NCI-H460 (cell line): ENCODE data around the gene OTUD6A. TPM values are rescaled to one million over a fixed set of nuclear protein-coding genes. Genes with fewer than 3 reads are reported as not detected.

ENCODE experiments used
- DNase-seq: peaks from one replicate; pipeline ENCODE4 v3.0.0-alpha.2; 2016; ENCODE audit warnings: low read depth; ENCODE audit errors: extremely low read depth
- polyA plus RNA-seq: library from polyadenylated mRNA; depleted of rRNA; stranded (reverse); fragments of >200 nt; gene quantifications from 2 replicates; pipeline ENCODE4 v1.2.3, GENCODE V29; 2014; cell fraction: nucleus; rRNA removed
- total RNA-seq: library from RNA; depleted of rRNA; stranded (reverse); fragments of >200 nt; shearing (Covaris generic); gene quantifications from 2 replicates; pipeline ENCODE4 v1.2.3, GENCODE V29; 2014; rRNA removed

OTUD6A gene, protein sequence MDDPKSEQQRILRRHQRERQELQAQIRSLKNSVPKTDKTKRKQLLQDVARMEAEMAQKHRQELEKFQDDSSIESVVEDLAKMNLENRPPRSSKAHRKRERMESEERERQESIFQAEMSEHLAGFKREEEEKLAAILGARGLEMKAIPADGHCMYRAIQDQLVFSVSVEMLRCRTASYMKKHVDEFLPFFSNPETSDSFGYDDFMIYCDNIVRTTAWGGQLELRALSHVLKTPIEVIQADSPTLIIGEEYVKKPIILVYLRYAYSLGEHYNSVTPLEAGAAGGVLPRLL
- total RNA-seq: not detected in 2 replicates
- not detected in 2 replicates for polyA plus RNA-seq

DNA sequence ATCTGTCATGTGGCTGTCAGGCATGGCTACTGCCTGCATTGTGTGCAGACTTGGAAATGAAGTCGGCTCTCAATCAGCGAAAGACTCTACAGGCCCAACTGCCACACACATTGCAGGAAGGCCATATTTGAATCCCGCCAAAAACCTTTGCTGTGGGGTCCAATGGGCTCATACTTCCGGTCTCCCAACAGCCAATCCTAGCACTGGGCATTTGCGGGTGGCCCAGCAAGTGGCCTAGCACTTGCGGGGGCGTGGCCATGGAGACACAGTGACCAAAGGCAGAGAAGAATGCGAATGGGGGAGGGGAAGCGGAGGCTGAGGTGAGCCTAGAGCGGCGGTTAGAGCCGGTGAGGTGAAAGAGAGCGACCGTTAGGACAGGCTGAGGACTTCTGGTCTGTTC, at the start of gene OTUD6A:
Gene OTUD6A (plus strand): TSS at position 382 of the 400 bp plus-strand sequence. CDS start 68 bp downstream, outside the sequence.
- no peak for DNase-seq

DNA sequence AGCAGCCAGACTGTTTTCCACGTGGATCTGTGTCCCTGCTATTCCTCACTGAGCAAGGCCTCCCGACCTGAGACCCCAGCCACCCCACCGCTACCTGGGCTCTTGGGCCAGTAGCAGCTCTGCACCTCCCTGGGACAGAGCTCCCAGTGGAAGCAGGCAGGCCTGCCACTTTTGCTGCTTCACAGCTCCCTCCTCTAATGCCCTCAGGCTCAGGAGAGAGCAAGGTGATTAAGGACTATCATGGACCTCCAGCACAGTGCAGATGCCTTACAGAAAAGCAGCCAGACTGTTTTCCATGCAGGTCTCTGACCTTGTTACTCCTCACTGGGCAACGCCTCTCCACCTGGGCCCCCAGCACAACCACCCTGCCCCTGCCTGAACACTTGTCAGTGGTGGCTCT, 49.5 kb upstream of the OTUD6A start:
- no peak for DNase-seq

DNA sequence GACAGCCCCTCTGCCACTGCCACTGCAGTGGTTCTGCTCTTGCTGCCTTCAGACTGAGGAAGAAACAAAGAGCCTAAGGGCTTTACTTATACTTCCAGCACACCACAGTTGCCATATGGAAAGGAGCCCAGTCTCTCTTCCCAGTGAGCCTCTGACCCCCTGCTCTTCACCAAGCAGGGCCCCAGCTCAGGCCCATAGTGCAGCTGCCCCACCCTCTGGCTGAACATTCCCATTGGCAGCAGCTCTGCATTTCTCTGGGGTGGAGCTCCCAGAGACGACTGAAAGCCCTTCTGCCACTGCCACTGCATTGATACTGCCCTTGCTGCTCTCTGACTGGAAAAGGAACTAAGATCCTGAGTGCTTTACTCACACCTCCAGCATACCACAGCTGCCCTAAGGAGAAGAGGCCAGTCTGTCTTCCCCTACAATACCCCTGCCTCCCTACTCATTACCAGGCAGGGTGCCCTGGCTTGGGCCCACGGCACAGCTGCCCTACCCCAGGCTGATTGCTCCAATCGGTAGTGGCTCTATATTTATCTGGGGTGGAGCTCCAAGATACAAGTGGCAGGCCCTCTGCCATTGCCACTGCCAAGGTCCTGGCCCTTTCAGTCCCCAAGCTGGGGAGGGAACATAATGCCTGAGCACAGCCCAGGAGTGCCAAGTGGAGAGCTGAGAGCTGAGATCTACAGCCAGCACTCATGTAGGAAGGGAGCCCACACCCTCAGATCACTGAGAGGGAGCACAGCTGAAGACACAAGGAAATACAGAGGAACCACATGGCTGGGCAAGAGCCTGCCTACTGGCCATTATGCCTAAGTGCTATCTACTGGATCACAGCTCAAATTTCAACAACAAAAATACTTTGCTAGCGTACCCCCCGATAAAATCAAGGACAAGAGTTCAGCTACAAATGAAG, 48.5 kb upstream of the OTUD6A start:
- no peak for DNase-seq

DNA sequence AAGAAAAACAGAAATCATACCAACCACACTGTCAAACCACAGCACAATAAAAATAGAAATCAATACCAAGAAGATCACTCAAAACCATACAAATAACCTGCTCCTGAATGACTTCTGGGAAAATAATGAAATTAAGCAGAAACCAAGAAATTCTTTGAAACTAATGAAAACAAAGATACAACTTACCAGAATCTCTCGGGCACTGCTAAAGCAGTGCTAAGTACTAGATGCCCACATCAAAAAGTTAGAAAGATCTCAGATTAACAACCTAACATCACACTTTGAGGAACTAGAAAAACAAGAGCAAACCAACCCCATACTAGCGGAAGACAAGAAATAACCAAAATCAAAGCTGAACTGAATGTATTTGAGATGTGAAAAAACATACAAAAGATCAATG, 45.7 kb upstream of the OTUD6A start:
- DNase-seq: no peak

DNA sequence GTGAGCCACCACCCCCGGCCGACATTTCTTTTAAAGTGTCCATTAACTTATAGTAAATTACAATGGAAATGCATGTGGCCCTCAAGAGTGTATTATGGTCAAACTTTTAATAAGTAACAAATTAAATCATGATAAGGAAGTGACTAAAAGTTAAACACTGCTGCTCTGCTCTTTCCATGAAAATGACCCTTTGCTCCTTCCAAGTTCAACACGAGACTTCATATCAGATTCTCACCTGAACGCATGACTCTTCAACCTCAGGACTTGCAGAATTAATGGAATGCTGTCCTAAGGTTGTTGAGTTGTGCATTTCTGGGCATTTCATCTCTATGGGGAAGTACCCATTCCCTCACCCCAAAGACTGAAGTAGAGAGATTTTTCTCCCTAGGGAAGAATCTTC, 39.6 kb upstream of the OTUD6A start:
- DNase-seq: no peak

DNA sequence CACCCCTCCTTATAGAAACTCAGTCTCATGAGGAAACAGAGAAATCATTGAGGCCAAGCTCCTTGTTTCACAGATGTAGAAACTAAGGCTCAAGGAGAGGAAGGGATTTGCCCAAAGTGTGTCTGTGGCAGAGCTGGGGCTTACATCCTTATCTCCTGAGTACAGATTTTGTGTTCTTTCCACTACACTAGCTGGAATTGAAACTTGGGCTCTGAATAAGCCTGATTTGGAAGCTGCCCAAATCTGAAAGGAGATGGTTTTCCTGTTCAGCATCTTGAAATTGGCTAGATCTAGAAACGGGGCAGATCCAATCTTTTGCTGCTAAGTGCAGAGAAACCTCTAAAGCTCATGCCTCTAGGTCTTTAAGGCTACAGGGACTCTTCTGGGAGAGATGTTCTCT, 36.8 kb upstream of the OTUD6A start:
- no peak for DNase-seq

DNA sequence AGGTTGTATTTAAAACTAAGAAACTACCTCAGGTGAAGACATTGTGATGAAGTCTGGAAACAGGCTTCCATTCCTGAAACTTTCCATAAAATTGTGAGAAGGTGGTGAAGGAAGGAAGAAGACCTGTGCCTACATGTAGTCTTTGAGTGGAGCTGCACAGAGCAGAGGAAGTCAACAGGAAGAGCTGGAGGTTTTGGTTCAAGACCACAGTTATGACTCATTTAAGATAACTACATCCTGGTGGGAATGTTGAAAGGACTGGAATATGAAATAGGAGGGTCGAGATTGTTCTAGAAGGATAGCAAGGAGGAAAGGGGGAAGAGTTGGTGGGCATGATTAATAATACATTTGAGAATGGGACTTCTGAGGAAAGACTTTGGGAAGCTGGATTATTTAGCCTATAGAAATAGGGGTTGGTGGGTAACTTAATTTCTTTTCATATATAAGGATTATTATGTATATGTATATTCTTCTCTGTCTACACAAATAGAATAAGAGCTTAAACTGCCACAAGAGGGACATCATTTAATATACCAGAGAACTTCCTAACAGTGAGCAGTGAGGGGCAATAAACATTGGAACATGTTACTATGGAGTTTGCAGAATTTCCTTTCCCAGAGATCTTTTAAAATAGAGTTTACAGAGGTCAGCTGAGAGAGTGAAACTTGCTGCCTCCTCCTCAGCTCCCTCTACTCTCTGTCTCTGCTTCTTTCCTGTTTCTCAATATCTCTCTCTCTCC, 36.0 kb upstream of the OTUD6A start:
- DNase-seq: no peak

DNA sequence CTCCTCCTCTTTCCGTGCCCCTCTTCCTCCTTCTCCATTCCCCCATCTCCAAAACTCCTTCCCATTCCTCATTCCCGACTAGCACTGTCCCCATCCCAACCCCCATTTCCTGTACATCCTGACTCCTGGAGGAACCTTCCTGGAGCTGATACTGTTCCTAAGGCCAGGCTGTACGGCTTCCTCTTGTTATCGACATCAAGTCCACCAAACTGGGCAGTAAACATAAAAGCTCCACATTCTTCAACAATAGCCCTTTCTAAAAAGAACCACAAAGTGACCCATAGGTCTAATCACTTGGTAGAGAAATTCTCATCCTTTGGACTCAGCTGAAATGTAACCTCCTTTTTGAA, 35.4 kb upstream of the OTUD6A start:
- DNase-seq: no peak

DNA sequence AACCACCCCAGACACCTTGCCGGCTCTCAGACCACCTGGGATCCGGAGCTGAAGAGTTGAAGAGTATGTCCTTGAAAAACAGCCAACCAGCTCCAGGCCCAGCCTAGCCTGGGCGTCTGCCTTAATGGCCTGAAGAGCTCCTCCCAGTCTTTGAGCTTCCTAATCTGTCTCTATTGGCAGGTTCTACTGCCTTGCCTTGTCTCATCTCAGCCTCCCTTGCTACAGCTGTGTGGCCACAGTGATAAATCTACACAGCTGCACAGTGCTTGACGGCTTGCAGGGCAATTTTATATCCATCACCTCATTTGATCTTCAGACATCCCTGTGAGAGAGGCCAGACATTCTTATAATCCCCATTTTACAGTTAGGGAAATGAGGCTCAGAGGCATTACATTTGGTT, 32.4 kb upstream of the OTUD6A start:
- DNase-seq: no peak

DNA sequence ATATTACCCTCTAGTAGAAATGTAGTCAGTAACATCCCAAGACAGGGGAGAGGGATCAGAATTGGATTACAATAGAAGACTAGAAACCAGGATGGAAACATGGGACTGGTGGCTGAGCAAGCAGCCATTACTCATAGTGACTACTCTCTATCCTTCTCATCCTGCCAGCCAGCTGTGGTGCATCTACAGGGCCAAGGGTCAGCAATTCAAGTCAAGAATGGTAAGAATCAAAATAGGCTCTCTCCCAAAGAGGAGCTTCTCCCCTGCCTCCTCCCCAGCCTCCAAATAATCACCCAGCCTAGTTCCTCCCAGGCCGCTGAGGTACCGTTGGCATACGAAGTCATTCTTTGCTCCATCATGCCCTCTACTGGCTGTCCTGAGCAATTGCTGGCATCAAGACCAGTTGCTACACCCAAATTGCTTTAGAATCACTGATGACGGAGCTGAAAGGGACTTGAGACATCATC, 31.9 kb upstream of the OTUD6A start:
- DNase-seq: peak; percentile 67

DNA sequence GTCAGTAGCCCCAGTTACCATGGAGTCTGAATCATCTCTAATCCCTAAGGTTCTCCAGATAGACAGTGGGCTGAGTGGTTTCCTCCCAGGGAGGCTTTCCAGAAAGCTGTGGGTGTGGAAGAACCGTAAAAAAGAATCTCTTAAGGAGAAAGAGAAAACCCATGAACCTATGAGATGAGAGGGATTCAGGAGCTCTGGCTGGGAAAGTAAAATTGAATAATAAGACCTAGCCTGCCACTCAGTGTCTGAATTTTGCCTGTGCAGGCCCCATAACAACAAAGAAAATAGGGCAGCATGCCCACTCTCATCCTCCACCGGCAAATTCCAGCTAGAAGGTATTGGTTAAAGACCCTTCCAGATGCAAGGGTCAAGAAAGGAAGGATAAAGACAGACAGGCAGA, 29.5 kb upstream of the OTUD6A start:
- DNase-seq: no peak

DNA sequence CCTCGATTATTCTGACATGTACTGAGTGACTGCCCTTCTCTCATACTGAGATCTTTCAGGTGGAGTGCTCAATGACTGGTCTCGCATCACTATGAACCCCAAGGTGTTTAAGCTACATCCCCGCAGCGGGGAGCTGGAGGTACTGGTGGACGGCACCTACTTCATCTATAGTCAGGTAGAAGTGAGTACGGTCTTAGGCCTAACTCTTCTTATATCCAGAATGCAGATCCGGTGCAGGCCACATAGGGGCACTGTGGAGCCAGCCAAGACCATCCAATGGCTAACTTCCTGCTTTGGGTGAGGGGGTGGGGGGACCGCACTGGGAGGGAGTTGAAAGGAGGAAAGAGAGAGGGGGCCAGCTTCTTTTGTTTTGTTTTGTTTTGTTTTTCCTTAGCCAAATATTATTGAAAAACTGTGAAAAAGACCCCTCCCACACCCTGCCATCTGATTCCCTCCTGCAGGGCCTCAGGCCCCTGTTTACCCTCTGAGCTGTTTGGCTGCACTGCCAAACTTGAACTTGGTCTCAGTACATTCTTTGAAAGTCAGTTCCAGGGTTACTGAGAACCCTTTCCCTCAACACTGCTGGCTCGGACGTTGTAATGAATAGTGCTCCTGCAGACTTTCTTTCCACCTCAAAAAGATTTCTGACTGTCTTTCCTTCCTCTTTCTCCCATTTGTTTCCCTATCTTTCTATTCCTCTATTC, 28.8 kb upstream of the OTUD6A start:
- DNase-seq: peak; percentile 8

DNA sequence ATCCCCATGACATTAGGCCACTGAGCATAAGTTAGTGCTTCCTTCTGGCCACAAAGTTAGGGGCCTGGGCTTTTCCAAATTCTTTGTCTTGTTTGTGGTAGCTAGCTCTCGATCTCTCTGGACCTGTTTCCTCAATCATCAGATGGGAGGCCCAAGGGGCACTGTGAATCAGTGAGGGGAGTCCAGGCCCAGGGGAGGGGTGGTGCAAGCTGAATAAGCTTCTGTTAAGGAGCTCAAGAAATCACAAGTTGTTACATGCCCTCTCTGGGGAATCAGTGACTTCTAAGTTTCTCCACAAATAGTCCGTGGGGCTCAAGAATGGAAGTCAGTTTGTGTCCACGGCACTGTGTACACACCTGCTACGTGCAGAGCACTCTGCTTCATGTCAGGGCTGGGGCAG, 27.6 kb upstream of the OTUD6A start:
- DNase-seq: no peak

DNA sequence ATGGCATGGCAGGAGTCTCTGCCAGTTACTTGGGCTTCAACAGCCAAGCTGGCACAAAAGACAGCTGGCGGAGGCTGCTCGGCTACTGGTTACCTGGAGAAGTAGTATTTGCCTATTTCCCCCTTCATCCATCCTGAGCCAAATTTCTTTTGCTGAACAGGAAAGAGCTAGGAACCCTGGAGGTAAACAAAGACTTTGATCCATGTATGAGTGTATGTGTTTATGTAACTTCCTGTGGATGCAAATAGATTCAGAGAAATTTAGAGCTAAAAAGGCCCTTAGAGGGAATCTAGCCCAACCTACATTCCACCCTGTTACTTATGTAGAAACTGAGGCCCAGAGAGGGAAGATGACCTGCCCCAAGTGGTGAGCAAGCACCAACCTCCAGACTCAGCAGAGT, 23.7 kb upstream of the OTUD6A start:
- no peak for DNase-seq

DNA sequence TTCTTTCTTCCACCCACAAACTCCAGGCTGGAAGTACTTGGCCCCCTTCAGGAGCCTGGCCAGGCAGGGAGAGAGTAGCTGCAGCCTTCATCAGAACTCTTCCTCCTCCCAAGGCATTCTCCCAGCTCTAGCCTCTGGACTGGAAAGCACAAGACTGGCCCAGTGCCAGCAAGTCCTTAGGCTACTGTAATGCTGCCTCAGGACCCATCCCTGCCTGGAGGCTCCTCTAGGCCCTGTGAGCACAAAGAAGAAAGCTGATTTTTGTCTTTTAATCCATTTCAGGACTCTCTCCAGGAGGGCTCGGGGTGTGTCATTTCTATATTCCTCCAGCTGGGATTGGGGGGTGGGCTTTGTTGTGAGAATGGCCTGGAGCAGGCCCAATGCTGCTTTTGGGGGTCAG, 23.3 kb upstream of the OTUD6A start:
- no peak for DNase-seq

DNA sequence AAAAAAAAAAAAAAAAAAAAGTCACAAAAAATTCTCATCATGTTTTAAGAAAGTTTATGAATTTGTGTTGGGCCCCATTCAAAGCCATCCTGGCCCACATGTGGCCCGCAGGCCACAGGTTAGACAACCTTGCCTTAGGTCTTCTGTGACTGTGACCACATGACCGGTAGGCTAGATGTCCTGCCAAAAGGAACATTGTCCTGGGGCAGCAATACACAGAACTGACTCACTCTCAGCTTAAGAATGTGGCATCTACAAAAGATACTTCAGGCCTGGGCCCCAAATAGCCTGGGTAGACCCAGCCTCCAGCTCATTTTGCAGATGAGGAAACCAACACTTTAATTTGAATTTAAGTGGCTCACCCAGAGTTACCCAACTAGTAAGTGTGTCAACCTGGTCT, 22.5 kb upstream of the OTUD6A start:
- no peak for DNase-seq

DNA sequence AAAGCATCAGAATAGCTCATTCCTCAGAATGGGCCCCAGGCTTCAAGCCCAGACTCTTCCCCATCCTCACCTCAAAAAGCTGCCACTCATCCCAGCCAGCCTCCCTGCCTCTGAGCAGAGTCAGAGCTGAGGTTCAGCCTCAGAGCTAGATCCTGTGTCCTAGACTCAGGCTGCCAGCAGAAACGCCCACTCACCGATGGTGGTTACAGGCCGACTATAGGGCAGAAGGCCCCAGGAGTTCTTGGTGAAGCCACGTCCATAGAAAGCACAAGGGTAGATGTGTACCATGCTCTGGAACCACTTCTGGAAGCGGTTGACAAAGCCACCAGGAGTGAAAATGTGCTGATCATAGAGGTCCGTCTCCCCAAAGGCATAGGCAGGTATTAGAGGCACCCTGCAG, 20.3 kb upstream of the OTUD6A start:
- DNase-seq: no peak

DNA sequence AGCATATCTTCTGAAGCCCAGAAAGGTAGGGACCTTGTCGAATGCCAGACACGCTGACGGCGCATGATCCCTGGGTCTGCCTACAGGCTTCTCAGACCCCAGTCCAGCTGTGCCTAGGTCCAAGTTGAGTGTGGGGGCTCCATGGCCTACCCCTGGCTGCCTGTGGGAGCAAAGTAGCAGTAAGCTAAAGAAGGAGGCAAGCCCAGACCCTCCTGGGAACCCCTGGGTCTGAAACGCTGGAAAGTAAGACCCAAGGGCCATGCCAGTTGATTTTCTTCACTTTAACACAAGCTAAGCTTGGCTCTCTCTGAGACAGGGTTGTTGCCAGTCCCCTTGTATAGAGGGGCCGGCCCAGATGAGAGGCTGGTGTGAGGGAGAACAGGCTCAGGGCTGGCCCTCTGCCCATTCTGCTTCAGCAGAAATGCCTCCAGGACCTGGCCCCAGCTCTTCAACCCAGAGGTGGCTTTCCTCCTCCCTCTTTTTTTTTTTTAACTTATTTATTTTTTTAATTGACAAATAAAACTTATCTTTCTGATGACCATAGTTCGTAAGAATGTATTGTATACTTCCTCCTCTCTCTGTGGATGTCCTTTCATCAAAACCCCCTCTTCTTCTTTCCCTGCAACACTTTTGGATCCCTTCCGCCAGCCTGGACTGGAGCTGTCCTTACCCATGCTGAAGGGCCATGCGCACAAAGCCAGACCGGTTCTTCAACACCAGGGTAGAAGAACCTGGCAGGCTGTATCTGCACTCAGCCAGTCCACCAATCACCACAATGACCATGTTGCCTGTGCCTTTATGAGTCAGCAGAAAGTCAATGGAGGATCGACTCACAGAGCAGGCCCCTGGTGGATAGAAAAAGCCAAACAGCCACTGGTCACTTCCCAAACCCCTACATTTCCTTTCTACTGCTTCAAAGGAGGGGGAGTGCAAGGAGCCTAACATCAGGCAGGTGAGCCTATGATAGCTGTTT, 19.6 kb upstream of the OTUD6A start:
- no peak for DNase-seq

DNA sequence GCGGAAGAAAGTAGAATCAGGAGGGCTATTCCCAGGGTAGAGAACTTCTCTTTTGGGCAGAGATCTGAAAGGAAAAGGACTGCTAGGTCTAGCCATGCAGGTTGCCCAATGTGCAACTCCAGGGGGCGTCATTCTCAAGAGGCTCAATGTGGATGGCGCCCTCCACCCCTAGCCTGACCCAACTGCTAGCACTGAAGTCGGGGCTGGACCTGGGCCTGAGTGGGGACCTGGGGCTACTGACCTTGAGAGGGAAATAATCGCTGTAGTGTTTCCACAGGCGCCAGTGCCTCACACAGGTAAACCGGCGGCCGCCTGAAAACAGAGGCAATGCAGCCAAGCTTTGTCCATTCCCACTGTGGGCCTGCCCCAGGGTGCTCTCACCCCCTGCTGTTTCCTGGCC, 18.6 kb upstream of the OTUD6A start:
- DNase-seq: no peak
